Vein endothelial cell (primary cell): ENCODE data around the gene SNX33. TPM values are rescaled to one million over a fixed set of nuclear protein-coding genes. Genes with fewer than 3 reads are reported as not detected.

Source experiments
- total RNA-seq: library from RNA; depleted of rRNA; stranded (reverse); fragments of >200 nt; gene quantifications from 2 replicates; pipeline ENCODE4 v1.2.3, GENCODE V29; 2012

Gene SNX33
- total RNA-seq, result 12.4 and 18.9 TPM in 2 replicates

GRCh38 chr15:75647370-75648155, at the start of gene SNX33:
Gene SNX33 (plus strand): TSS chr15:75647912. CDS start chr15:75649103, 1,191 bp downstream.

GRCh38 chr15:75625542-75626347, 22.0 kb upstream of the SNX33 start, which contains the start of gene SNUPN:
Gene SNUPN (minus strand): TSS chr15:75625725. CDS start chr15:75621051, 4,674 bp downstream.

GRCh38 chr15:75639709-75640482, 7.8 kb upstream of the SNX33 start, which contains the start of gene IMP3:
Gene IMP3 (minus strand): TSS chr15:75640224. CDS start chr15:75640168, 56 bp downstream.

Other genes starting within 250 kb of the SNX33 start
- 34.0 and 35.7 TPM in 2 replicates for gene SIN3A, start 196.2 kb upstream of the SNX33 start, total RNA-seq
- gene PTPN9, start 68.6 kb upstream of the SNX33 start, total RNA-seq, result 24.8 and 27.2 TPM in 2 replicates
- 17.3 and 20.6 TPM in 2 replicates for gene SNUPN, start 22.2 kb upstream of the SNX33 start, total RNA-seq
- 64.3 and 94.0 TPM in 2 replicates for gene IMP3, start 7.7 kb upstream of the SNX33 start, total RNA-seq
- gene CSPG4, start 64.9 kb downstream of the SNX33 start, total RNA-seq, result 0.19 and 0.33 TPM in 2 replicates
- 50.0 and 51.1 TPM in 2 replicates for gene UBE2Q2, start 195.5 kb downstream of the SNX33 start, total RNA-seq